Panc1 (cell line): Measurements from ENCODE around the gene PRODH. TPM values are rescaled to one million over a fixed set of nuclear protein-coding genes. Genes with fewer than 3 reads are reported as not detected.
"Not testable (repeated sequence)": the region's sequence is repeated elsewhere in the genome, so short reads cannot be mapped to it uniquely, and the experiment has no call there.

Experiments
- ATAC-seq: fragments of 200-7000 bp; cut with Tn5 transposase; 2 replicates; pipeline ENCODE4 v1.9.1; 2020; ENCODE audit warnings: mild to moderate bottlenecking, moderate library complexity
- BruUV-seq: library from RNA; stranded (reverse); fragments of 400-500 nt; replicated peaks from 2 replicates; lab custom pipeline; 2021; lab: Mats Ljungman, UMichigan
- CTCF ChIA-PET: fragments of 300-600 bp; sonication (Branson Sonifier 250); formaldehyde crosslinking; loops from one replicate; lab custom pipeline; 2022; ENCODE audit warnings: antibody characterized with exemption; lab: Charles Lee
- POLR2A ChIA-PET: fragments of 300-600 bp; sonication (Branson Sonifier 250); formaldehyde crosslinking; loops from one replicate; lab custom pipeline; 2022; ENCODE audit warnings: antibody characterized with exemption; lab: Charles Lee
- DNase-seq: peaks from one replicate; pipeline ENCODE4 v3.0.0-alpha.2; 2010; ENCODE audit warnings: low read depth, low spot score
- H3K27ac ChIP-seq: 2 replicates; pipeline ENCODE4 v1.5.1; 2011; ENCODE audit warnings: mild to moderate bottlenecking, low read length, inconsistent platforms
- H3K27me3 ChIP-seq: fragments of 200-500 bp; sonication (Bioruptor generic); 2 replicates; pipeline ENCODE4 v1.6.0; 2014; ENCODE audit warnings: low read length, inconsistent platforms; ENCODE audit not compliant: control insufficient read depth, insufficient read depth
- H3K36me3 ChIP-seq: fragments of 200-500 bp; sonication (Bioruptor generic); 2 replicates; pipeline ENCODE4 v1.5.1; 2014; ENCODE audit warnings: inconsistent platforms, mild to moderate bottlenecking, low read length, moderate library complexity; ENCODE audit not compliant: control insufficient read depth, insufficient read depth
- H3K4me1 ChIP-seq: 2 replicates; pipeline ENCODE4 v1.5.1; 2011; ENCODE audit warnings: inconsistent platforms, mild to moderate bottlenecking, low read length, moderate library complexity; ENCODE audit not compliant: control insufficient read depth, insufficient read depth
- H3K4me3 ChIP-seq, 2 experiments: 2 replicates each; pipeline ENCODE4 v1.5.1; 2011 to 2012; ENCODE audit warnings: low read depth in 2 of 2, low read length in 2 of 2, mild to moderate bottlenecking in 2 of 2, inconsistent platforms in 1 of 2, moderate library complexity in 1 of 2
- H3K9me3 ChIP-seq: fragments of 200-500 bp; sonication (Bioruptor generic); 2 replicates; pipeline ENCODE4 v1.5.1; 2014; ENCODE audit warnings: low read depth, mild to moderate bottlenecking, inconsistent platforms, low read length, moderate library complexity; ENCODE audit not compliant: control insufficient read depth, insufficient read depth
- in situ Hi-C: cut with HindIII; loops from 2 replicates; pipeline ENCODE4 v1.10.0; 2016; ENCODE audit warnings: low sequenced_read_pairs, low pct_unique_long_range_greater_than_20kb
- intact Hi-C: fragments of 100-400 bp; cut with micrococcal nuclease; formaldehyde crosslinking; loops from one replicate; pipeline ENCODE4 v1.10.0; 2022; ENCODE audit not compliant: unreplicated experiment
- total RNA-seq: library from RNA; stranded (reverse); gene quantifications from one replicate; pipeline ENCODE4 v1.2.1, GENCODE V29; 2021; ENCODE audit not compliant: unreplicated experiment

PRODH gene
- total RNA-seq, 1 experiment from 2014 or later = 1.4 TPM

DNA sequence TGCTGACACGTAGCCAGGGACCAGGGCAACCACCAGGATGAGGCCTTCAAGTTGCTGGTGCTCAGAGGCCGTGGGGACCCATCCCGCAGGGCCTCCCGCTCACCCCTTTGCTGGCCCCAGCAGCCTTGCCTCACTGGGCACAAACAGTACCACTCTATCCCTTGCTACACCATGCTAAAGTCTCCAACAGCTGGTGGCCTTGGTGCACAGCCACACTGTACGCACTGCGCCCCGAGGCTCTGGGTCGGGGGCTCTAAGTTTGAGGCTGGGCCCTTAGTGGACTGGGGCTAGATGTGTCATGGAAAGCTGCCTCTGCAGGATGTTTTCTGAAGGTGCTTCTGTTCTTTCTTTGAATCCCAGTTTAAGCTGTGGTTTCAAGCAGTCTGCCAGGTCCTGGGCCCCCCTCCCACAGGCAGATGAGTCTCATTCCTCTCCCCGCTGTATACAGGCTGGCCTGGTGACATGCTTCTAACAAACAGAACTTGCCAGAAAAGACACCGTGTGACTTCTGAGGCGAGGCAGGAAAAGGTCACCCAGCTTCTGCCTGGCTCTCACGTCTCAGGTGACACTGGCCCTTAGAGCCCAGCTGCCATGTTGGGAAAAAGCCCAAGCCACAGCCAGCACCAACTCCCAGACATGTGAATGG is 15.7 kb downstream of the PRODH start:
- BruUV-seq, in situ Hi-C loops, DNase-seq, H3K4me3 ChIP-seq, ATAC-seq, CTCF ChIA-PET, intact Hi-C loops, H3K27ac ChIP-seq, POLR2A ChIA-PET, H3K4me1 ChIP-seq, H3K9me3 ChIP-seq, H3K27me3 ChIP-seq, H3K36me3 ChIP-seq: not testable (repeated sequence)

DNA sequence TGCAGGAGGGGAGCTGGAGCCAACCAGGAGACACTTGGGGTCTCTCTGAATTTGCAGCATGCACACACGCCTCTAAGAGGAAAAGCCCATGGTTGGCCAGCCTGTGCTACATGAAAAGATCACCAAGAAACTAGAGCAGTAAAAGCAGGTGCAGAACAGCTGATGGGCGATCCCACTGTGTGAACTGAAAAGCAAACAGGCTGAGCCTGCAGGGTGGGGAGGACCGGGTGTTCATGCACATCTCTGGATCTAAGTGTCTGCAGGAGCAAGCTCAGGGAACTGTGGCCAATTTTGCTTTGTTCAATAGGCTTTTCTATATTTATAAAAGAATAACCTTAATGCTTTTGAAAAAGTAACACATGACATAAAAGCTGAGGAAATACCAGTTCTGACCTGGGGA is 18.3 kb downstream of the PRODH start:
- ATAC-seq, H3K27me3 ChIP-seq, H3K9me3 ChIP-seq, in situ Hi-C loops, H3K4me3 ChIP-seq, POLR2A ChIA-PET, H3K36me3 ChIP-seq, CTCF ChIA-PET, BruUV-seq, DNase-seq, intact Hi-C loops, H3K27ac ChIP-seq, H3K4me1 ChIP-seq: not testable (repeated sequence)

DNA sequence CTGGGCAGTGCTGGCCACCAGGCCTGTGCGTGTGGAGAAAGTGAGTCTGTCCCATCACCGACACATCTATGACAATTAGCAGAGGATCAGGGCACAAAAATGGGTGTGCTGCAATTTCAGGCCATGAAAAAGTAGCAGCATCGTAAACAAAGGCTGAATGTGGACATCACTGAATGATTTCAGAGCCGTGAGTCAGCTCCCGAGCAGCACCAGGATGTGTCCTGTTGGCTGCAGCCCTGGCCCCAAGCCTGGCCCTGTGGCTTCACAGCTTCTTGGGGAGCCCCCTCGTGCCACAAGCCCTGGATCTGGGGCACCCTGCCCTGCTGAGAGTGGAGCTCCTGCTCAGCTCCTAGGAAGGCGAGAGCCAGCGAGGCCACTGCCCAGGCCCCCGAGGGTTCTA is 20.5 kb downstream of the PRODH start:
- BruUV-seq, H3K4me1 ChIP-seq, H3K9me3 ChIP-seq, H3K4me3 ChIP-seq, DNase-seq, intact Hi-C loops, POLR2A ChIA-PET, H3K27me3 ChIP-seq, ATAC-seq, CTCF ChIA-PET, H3K27ac ChIP-seq, H3K36me3 ChIP-seq, in situ Hi-C loops: not testable (repeated sequence)

DNA sequence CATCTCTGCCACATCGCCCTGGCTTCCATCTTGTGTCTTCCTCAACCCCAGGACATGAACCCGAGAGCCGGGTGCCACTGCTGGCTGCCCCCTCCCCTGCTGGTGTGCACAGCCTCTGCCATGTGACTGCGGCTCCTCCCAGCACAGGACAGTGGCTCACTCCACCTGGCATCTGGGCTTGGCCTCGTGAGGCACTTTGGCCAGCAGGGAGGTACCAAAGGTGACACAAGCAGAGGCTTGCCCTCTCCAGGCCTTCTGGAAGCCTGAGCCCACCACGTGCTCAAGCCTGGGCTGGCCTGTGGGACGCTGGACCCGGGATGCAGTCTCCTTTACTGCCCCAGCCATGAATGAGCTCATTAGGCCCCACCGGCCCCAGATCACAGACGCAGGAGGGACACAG is 21.5 kb downstream of the PRODH start:
- H3K27ac ChIP-seq, DNase-seq, H3K36me3 ChIP-seq, H3K4me3 ChIP-seq, in situ Hi-C loops, CTCF ChIA-PET, ATAC-seq, POLR2A ChIA-PET, H3K4me1 ChIP-seq, intact Hi-C loops, H3K27me3 ChIP-seq, BruUV-seq, H3K9me3 ChIP-seq: not testable (repeated sequence)

DNA sequence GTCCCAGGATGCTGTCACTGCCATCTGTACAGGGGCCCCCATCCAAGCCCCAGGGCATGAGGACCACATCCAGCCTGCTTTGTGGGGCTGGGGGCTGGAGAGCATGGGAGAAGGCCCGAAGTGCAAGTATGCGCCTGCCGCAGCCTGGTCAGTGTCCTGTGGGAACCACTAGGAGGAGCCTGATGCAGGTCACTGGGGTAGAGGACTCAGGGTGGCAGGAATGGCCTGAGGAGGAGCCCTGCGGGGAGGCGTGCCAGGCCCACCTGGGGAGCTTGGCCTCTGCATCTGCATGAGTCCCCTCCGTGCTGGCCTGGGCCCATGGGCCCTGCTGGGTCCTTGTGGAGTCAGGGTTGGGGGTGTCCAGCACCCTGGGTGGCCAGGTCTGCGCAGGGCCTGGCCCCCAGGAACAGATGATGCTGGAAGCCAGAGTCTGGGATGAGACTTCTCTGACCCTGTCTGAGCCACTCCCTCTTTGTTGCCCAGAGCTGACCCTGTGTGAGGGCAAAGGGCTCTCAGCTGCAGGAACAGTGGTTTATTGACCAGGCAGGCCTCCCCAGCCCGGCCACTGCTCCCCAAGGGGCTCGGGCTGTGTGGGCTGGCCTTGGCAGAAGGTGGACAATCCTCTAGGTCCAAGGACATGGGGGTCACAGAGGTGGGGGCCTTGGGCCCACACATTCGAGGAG is 23.7 kb downstream of the PRODH start:
- H3K36me3 ChIP-seq, in situ Hi-C loops, H3K9me3 ChIP-seq, H3K4me1 ChIP-seq, H3K4me3 ChIP-seq, DNase-seq, H3K27ac ChIP-seq, BruUV-seq, intact Hi-C loops, H3K27me3 ChIP-seq, CTCF ChIA-PET, POLR2A ChIA-PET: not testable (repeated sequence)
- peak; percentile 42; the same call in 1 of the 2 replicates for ATAC-seq

DNA sequence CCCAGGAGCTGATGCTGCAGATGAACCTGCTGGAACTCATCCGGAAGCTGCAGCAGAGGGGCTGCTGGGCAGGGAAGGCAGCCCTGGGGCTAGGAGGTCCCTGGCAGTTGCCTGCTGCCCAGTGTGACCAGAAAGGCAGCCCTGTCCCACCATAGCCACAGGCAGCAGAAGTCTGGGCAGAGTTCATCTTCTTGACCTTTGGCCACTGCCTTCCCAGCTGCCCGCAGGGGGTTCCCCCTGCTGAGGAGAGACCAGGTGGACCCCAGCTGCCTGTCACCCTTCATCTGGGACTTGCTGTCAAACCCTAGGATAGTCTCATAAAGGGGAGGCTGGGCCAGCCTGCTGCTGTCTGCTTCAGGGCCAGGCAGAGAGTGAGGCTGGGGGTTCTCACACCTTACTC is 24.6 kb downstream of the PRODH start:
- DNase-seq, H3K36me3 ChIP-seq, H3K4me1 ChIP-seq, intact Hi-C loops, H3K9me3 ChIP-seq, H3K4me3 ChIP-seq, in situ Hi-C loops, CTCF ChIA-PET, H3K27me3 ChIP-seq, POLR2A ChIA-PET, BruUV-seq, H3K27ac ChIP-seq, ATAC-seq: not testable (repeated sequence)
